SHP77 (cell line): Measurements from ENCODE around the gene TNFRSF11A.

ENCODE experiments used
- DNase-seq, 2 experiments: peaks; one replicate each; lab custom pipeline; 2025; lab: John Stamatoyannopoulos, UW

TNFRSF11A gene

GRCh38 chr18:62345909-62346308 lies 20.8 kb downstream of the TNFRSF11A start:
- DNase-seq: no peak

- no peak for DNase-seq
Measured at GRCh38 chr18:62346333-62347088, 21.4 kb downstream of the TNFRSF11A start.

DNA sequence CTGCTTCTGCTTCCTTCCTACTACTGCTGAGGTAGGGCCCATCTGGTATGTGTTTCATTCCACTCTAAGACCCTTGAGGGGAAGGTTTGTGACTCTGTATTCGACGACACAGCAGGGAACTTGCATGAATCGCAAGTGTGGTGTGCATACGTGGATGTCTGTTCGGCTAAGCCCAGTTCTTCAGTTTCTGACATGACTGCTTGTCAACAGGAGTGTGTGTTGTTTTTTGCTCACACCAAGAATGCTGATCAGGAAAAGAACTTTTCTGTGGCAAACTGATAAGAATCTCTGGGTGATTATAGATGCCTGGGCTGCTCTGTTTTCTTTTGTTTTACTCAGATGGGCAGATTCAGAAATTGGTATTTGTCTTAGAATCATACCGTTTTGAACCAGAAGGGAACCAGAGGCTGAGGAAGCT lies 22.0 kb downstream of the TNFRSF11A start:
- DNase-seq: no peak

DNA sequence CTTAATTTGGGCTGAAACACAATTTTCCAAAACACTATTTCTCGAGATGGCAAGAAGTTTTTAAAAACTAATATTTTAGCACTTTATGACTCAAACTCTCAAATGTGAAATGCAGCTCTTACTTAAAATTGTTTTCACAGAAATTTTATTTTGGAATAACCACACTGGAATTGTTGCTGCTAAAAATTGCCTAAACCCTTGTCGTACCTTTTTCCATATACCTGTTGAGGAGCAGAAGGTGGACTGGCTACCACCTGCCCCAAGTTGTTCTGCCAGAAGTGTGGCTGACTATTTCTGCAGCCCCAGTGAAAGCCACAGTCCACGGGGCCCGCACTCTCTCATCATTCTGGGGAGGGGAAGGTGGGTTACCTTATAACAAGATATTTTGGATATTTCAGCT lies 23.4 kb downstream of the TNFRSF11A start:
- DNase-seq: no peak

- no peak for DNase-seq
Measured at GRCh38 chr18:62353170-62353569, 28.1 kb downstream of the TNFRSF11A start.

DNA sequence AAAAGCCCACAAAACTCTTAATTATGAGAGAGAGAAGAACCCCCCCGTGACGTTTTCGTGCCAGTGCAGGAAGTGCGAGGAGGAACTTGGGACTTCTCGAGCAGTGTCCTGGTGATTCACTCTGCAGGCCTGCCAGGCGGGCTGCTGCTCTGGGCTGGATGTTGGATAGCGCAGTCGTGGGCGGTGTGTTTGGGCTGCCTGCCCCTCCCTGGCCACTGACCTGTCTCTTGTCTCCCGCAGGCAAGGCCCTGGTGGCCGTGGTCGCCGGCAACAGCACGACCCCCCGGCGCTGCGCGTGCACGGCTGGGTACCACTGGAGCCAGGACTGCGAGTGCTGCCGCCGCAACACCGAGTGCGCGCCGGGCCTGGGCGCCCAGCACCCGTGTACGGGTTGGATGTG lies 29.0 kb downstream of the TNFRSF11A start:
- DNase-seq: no peak

DNA sequence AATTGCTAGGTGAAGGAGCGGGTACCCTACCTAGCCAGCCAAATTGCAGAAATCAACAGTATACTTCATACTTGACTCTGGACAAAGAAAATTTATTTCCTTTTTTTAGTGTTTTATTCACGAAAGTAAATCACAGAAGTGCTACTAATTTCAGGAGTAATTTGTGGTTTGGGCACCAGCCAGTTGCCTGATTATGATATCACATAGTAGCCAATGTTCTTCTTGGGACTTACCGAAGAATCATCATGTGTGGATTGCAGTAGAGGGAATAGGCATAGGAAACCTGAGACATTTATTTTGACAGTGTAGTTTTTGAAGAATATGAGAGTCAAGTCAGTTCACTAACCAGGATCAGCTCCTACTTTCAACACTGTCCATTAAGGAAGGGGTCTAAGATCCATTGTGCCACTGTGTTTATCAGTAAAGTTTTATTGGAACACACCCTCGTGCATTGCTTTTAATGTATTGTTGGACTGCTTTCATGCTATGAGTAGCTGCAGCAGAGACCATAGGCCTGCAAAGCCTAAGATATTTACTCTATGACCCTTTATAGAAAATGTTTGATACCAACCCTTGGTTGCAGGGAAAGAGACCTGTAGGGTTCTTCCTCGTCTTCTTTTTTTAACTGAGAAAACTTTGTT lies 32.1 kb downstream of the TNFRSF11A start:
- DNase-seq: no peak

DNA sequence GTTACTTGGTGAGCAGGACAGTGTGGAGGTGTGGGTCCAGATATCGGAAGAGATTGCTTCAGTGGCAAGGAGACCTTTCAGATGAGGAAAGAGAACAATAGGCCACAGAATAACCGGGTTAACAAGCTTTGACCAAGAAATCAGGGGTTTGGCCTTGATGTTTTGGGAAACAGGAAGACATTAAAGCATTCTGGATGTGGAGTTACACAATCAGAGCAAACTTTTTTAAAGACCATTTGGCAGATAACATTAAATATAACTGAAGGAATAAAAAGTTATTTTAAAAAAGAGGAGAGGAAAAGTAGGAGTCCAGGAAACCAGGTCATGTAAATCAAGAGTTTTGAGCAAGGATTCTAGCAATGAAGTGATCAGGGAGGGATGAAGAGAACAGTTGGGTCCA lies 35.7 kb downstream of the TNFRSF11A start:
- DNase-seq: no peak

DNA sequence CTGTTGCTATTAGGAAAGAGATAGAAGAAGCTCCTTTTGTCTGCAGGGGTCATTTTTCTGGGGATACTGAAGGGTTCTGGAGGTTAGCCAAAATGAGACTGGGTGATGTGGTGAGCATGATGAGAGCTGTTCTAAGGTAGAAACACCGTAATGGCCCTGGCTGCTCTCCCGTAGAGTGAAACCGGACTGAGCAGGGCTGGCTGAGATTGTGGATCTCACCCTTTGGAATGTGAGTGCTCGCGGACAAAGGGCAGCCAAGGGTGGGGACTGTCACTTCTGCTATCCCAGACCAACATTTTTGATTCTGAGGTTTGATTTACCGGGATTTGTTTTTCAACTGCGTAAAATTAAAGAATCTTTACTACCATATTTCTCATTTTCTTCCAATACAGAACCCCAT lies 36.2 kb downstream of the TNFRSF11A start:
- no peak for DNase-seq

- no peak for DNase-seq
Measured at GRCh38 chr18:62364558-62364957, 39.4 kb downstream of the TNFRSF11A start.

GRCh38 chr18:62365420-62365819 lies 40.3 kb downstream of the TNFRSF11A start:
- no peak for DNase-seq

DNA sequence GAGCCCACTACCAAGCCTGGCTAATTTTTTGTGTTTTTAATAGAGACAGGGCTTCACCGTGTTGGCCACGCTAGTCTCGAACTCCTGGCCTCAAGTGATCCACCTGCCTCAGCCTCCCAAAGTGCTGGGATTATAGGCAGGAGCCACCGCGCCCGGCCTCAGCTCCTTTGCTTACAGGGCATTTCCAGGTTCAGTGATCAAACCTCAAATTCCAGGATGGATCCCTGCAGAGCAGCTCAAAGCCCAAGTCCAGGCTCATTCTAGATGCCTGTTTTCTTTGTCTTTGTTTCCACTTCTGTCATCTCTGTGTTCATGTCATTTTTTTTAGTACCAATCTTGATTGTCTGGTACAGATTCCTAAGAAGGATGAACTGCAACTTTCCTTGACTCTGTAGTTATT lies 41.9 kb downstream of the TNFRSF11A start:
- DNase-seq: no peak

GRCh38 chr18:62368100-62368499 lies 43.0 kb downstream of the TNFRSF11A start:
- DNase-seq: no peak

DNA sequence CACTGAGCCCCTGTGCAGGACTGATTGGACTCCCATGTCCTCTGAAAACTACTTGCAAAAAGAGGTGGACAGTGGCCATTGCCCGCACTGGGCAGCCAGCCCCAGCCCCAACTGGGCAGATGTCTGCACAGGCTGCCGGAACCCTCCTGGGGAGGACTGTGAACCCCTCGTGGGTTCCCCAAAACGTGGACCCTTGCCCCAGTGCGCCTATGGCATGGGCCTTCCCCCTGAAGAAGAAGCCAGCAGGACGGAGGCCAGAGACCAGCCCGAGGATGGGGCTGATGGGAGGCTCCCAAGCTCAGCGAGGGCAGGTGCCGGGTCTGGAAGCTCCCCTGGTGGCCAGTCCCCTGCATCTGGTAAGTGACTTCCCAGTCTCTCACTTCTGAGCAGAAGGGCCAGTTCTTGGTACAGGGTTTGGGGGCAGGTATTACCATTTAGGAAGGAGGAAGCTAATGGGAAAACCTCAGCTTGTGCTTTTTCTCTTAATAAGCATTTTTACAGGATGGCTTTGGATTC lies 44.1 kb downstream of the TNFRSF11A start:
- no peak for DNase-seq

GRCh38 chr18:62370366-62370765 lies 45.3 kb downstream of the TNFRSF11A start:
- DNase-seq: no peak

DNA sequence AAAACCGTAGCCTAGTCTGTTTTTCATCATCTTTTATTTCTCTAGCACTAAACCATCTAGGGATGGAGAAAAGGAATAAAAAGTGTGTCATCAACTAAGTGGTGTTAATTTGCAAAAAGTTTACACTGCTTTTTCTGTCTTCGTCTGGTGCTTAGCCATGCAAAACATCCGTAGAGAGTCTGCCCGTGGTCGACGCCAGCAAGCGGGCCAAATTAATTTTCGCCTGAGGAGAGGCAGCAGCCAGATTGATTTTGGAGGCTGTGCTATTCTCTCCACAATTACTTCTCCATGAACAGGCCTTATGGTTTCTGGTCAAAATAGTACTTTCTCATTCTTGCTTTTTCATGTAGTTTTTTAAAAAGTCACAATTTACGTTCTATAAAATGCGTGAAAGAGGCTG lies 46.3 kb downstream of the TNFRSF11A start:
- DNase-seq: no peak

DNA sequence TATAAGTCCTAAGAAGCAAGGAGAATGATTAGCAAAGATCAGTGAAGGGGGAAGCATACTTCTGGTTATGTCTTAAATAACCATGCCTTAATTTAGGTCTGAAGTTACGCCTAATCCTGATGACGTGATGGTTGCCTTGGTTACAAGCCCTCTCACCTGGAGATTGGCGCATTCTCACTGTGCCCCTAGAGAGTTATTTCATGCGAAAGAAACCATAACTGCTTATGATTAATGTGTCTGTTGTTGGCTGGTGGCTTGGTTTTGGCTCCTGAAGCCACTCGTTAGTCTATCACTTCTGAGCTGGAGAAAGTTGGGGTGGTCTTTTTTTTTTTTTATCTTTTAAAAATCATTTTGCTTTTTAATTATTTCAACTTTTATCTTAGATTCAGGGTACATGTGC lies 47.0 kb downstream of the TNFRSF11A start:
- DNase-seq: no peak

DNA sequence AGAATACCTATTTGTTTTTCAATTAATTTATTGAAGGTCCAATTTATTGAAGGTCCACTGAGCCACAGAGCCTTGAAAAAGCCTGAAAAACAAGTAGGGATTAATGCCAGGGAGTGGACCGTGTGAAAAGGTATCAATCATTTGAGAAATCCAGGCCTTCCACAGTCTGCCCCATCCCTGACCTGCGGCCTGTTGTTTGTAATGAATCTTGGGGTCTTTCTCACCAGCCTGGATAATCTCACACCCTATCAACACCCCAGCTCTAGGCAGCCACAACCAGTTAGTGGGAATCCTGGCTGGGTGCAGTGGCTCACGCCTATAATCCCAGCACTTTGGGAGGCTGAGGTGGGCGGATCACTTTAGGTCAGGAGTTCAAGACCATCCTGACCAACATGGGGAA lies 47.8 kb downstream of the TNFRSF11A start:
- no peak for DNase-seq

DNA sequence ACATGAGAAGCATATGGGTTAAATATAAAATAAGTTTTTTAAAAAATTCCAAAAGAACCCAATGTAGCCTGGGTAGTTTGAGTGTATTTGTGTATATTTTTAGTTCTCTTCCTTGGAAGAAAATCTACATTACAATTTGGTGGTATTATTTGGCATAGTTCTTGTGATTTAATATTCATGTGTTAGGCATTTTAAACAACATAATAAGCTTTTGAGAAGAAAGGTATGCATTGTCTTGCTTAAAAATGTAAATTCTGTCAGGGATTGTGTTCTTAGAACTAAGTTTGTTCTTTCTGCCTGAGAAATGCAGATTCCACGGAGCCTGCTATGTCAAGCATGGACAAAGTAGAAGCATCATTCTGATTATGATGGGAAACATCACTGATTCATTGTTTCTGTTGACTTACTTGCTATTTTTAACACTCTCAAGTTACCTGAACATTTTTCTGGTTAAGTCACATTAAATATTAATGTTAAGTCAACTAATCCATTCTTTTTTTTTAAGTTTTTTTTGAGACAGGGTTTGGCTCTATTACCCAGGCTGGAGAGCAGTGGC lies 49.4 kb downstream of the TNFRSF11A start:
- DNase-seq: no peak

- no peak for DNase-seq
Measured at GRCh38 chr18:62377131-62377807, 52.2 kb downstream of the TNFRSF11A start.

- DNase-seq: no peak
Measured at GRCh38 chr18:62379051-62379450, 53.9 kb downstream of the TNFRSF11A start.

DNA sequence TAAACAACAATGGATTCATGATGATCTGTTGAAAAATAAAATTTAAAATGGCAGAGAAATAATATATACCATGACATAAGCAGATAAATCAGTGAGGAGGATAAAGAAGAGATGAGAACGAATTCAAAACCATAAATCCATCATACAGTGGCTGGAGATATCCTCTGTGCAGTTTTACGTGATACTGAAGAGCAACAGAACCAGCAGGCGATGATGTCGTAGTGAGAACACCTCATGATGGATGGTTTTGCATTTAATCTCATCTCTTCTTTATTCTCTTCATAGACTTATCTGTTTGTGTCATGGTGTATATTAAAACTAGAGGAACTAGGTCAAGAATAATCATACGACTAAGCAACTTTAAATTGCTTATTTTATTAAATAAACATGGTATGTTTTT lies 56.3 kb downstream of the TNFRSF11A start:
- DNase-seq: no peak

GRCh38 chr18:62384068-62384467 lies 59.0 kb downstream of the TNFRSF11A start:
- no peak for DNase-seq
